Transverse colon (tissue), 4 donors: ENCODE data around the gene EFEMP2. TPM values are rescaled to one million over a fixed set of nuclear protein-coding genes. Genes with fewer than 3 reads are reported as not detected.

Experiments
- DNase-seq: peaks from one replicate; pipeline ENCODE4 v3.0.0-alpha.2; 2019
- H3K27ac ChIP-seq, 4 donors: fragments of 200-600 bp; sonication (generic); 2 replicates each; pipeline ENCODE4 v1.5.1; 2016 to 2018; ENCODE audit warnings: inconsistent platforms in 4 of 4
- H3K27me3 ChIP-seq: fragments of 200-600 bp; sonication (generic); 2 replicates; pipeline ENCODE4 v1.5.1; 2017; ENCODE audit warnings: inconsistent platforms
- H3K36me3 ChIP-seq, 4 donors: fragments of 200-600 bp; sonication (generic); 2 replicates each; pipeline ENCODE4 v1.5.1; 2017 to 2019; ENCODE audit warnings: inconsistent platforms in 4 of 4
- H3K4me1 ChIP-seq, 4 donors: fragments of 200-600 bp; sonication (generic); 2 replicates each; pipeline ENCODE4 v1.5.1; 2017 to 2020; ENCODE audit warnings: inconsistent platforms in 4 of 4
- H3K4me3 ChIP-seq, 4 donors: fragments of 200-600 bp; sonication (generic); 1 replicate in 1 of 4; 2 replicates in 3 of 4; pipeline versions ENCODE4 v1.5.1 to v1.6.1; 2017 to 2019; ENCODE audit warnings: inconsistent platforms in 4 of 4
- H3K9me3 ChIP-seq, 2 donors: fragments of 200-600 bp; sonication (generic); 2 replicates each; pipeline ENCODE4 v1.5.1; 2017 to 2019; ENCODE audit warnings: inconsistent platforms in 2 of 2
- EP300 ChIP-seq: sonication (generic); formaldehyde crosslinking; IDR thresholded peaks from one replicate; pipeline ENCODE4 v1.6.1; 2017; ENCODE audit warnings: antibody characterized with exemption, low read depth
- POLR2A ChIP-seq: fragments of 450-650 bp; IDR thresholded peaks from one replicate; pipeline ENCODE4 v1.6.1; 2016; ENCODE audit warnings: antibody characterized with exemption, mild to moderate bottlenecking, moderate library complexity
- POLR2AphosphoS5 ChIP-seq, 3 donors: sonication (generic); formaldehyde crosslinking; IDR thresholded peaks; one replicate each; pipeline ENCODE4 v1.6.1; 2016; ENCODE audit warnings: antibody characterized with exemption in 3 of 3
- WGBS, 2 donors: methylation state at CpG; one replicate each; pipeline ENCODE4 v1.1.5; 2018; ENCODE audit warnings: low coverage in 1 of 2; 5-methylcytosine and 5-hydroxymethylcytosine counted together
- in situ Hi-C, 4 donors: fragments of 200-750 bp; cut with MboI; loops; one replicate each; pipeline versions ENCODE4 v1.15.0 to v1.15.1; 2017; ENCODE audit warnings: low sequenced_read_pairs in 3 of 4, low pct_ligation_motif_present in 1 of 4, low pct_unique_long_range_greater_than_20kb in 1 of 4
- intact Hi-C: fragments of 100-400 bp; cut with DNase I; formaldehyde crosslinking; loops from one replicate; pipeline ENCODE4 v1.15.1; 2023; ENCODE audit warnings: low total_unique reads
- total RNA-seq, 4 donors: library from RNA; depleted of rRNA; stranded (reverse); fragments of >200 nt; gene quantifications; one replicate each; pipeline ENCODE4 v1.1.0, GENCODE V29; 2016
- TF ChIP-seq, protein P1 (sequence below), 5 experiments: fragments of 200-600 bp in 3 of 5; fragments of 450-650 bp in 2 of 5; sonication (generic) in 3 of 5; IDR thresholded peaks; 1 replicate in 2 of 5; 2 replicates in 3 of 5; pipeline ENCODE4 v1.5.1; 2016 to 2017; ENCODE audit warnings: antibody characterized with exemption in 5 of 5, inconsistent platforms in 3 of 5, mild to moderate bottlenecking in 2 of 5, moderate library complexity in 1 of 5

EFEMP2 gene
- total RNA-seq, 4 donors from 2014 or later: 15.2 to 34.4 (median 25.1) TPM

DNA sequence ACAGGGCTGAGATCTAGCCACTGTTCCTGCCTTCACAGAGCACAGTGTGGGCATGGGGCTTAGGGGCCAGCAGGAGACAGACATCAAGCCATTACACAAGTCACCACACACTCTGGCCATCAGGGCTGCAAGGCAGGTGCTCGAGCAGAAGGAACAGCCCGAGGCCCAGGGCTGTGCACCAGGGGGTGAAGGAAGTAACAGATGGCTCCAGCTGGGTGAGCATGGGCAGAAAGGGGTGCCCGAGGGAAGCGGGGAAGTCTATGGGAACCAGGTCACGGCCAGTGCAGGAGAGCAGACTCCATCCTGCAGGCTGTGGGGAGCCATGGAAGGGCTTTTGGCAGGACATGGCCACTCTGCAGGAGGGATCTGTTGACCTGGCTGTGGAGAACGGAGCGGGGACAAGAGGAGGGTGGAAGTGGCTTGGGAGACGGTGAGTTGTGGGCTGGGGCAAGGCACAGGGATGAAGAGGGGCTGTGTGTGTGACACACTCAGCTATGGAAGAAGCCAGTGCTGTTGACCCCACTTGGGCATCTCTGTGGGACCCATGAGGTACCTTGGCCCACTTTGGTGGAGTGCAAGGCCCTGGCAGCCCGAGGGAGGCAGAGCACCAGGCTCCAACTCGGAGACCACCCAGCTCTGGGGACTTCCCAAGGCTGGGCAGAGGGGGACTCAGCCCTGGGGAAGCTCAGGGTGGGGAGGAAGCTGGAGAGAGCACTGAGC, 42.7 kb upstream of the EFEMP2 start:
- no peaks in the 10 kb centered on the region for H3K36me3 ChIP-seq
- peak overlapping the region; percentile 91 to 98 (median 96) for H3K27ac ChIP-seq
- H3K4me1 ChIP-seq: peaks cover 25 to 47% (median 45%) of the 10 kb centered on the region in 4 donors
- WGBS, 2 donors: 56 to 62% methylated on average over 3 to 10 of the region's 10 CpGs
- in situ Hi-C loops: no loop called here
- H3K9me3 ChIP-seq: no peaks in the 10 kb centered on the region
- TF ChIP-seq EP300: no peak
- TF ChIP-seq, protein P1, sequence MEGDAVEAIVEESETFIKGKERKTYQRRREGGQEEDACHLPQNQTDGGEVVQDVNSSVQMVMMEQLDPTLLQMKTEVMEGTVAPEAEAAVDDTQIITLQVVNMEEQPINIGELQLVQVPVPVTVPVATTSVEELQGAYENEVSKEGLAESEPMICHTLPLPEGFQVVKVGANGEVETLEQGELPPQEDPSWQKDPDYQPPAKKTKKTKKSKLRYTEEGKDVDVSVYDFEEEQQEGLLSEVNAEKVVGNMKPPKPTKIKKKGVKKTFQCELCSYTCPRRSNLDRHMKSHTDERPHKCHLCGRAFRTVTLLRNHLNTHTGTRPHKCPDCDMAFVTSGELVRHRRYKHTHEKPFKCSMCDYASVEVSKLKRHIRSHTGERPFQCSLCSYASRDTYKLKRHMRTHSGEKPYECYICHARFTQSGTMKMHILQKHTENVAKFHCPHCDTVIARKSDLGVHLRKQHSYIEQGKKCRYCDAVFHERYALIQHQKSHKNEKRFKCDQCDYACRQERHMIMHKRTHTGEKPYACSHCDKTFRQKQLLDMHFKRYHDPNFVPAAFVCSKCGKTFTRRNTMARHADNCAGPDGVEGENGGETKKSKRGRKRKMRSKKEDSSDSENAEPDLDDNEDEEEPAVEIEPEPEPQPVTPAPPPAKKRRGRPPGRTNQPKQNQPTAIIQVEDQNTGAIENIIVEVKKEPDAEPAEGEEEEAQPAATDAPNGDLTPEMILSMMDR (IDR thresholded peaks at IDR 0.05): no peak
- TF ChIP-seq POLR2A: no peak
- no peak for TF ChIP-seq POLR2AphosphoS5 (IDR thresholded peaks at IDR 0.05)
- H3K27me3 ChIP-seq: no peaks in the 10 kb centered on the region
- intact Hi-C loops: no loop called here
- no peak for DNase-seq
- no peak overlapping the region for H3K4me3 ChIP-seq

DNA sequence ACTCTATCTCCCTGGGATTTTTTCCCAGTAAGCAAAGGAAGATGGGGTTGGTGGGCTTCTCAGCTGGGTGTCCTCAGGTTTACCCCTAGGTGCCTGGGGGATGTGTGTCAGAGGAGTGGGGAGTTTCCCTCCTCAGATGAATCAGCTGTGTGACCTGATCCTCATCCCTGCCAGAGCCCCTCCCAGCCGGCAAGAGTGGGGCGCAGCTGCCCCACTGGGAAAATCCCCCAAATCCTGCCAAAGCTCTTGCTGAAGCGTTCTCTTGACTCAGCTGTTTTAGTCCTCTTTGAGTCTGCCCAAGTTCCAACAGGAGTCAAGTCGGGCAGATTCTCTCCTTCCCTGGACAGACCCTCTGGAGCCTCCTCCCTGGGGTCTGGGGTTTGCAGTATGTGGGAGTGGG, 40.2 kb upstream of the EFEMP2 start:
- Histone ChIP-seq H3K27ac (no peak overlapping the region), H3K9me3 (no peaks in the 10 kb centered on the region), H3K36me3 (no peaks in the 10 kb centered on the region), H3K27me3 (no peaks in the 10 kb centered on the region), H3K4me1 (peaks cover 22 to 41% (median 37%) of the 10 kb centered on the region in 4 donors), H3K4me3 (no peak overlapping the region)
- no peak for TF ChIP-seq POLR2A
- TF ChIP-seq EP300: no peak
- TF ChIP-seq, protein P1 (IDR thresholded peaks at IDR 0.05): no peak
- no peak for DNase-seq
- in situ Hi-C loops (no loop called here), intact Hi-C loops (no loop called here)
- WGBS, 2 donors: 48% methylated on average over 4 of the region's 4 CpGs; no CpG with 5 or more reads in 1 of the 2 donors

DNA sequence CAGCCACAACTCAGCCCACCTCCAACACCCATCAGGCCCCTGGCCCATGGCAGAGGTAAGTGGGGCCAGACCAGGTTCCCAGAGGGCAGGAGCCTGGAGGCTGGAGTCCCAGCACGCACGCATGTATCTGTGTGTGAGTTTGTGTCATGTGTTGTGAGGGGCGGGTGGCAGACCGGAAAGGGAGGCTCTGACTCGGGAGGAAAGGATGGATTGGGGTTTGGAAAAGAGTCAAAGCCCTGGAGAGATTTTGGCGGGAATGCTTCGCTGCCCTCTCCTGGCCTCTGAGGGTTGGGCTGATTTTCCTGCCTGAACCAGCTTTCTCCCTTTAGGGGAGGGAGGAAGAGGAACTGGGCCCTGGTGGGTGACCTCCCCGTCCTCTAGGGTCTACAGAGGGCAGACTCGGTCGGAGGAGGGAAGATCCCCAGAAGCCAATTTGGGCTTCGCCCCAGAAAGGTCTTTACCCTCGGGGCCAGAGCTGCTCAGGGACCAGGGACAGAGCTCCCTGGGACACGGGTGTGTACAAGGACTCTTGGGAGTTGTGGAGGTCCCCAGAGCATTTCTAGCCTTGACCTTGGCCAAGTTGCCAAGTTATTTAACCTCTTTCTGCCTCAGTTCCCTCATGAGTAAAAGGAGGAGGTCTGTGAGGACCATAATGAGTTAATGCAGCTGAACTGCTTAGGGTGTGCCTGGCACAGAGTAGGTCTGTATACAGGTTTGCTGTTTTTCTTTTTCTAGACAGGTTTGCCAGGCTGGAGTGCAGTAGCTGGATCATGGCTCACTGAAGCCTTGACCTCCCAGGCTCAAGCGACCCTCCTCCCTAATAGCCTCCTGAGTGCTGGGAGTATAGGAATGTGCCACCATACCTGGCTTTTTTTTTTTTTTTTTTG, 39.3 kb upstream of the EFEMP2 start:
- intact Hi-C loops: no loop called here
- in situ Hi-C loops: no loop called here
- H3K27me3 ChIP-seq: no peaks in the 10 kb centered on the region
- no peaks in the 10 kb centered on the region for H3K9me3 ChIP-seq
- H3K27ac ChIP-seq: peak overlapping the region in 1 of 4 donors; percentile 8
- H3K4me3 ChIP-seq: no peak overlapping the region
- 31 to 35% methylated on average over 4 to 14 of the region's 14 CpGs for WGBS, 2 donors
- TF ChIP-seq POLR2AphosphoS5 (IDR thresholded peaks at IDR 0.05) (peak in 2 of 3 donors; percentile 11 to 42), EP300 (no peak), POLR2A (no peak)
- TF ChIP-seq, protein P1 (IDR thresholded peaks at IDR 0.05): peak in 2 of 5 experiments; percentile 14 to 16
- H3K36me3 ChIP-seq: no peaks in the 10 kb centered on the region
- H3K4me1 ChIP-seq: peaks cover 13 to 32% (median 28%) of the 10 kb centered on the region in 4 donors
- DNase-seq: peak; percentile 40

DNA sequence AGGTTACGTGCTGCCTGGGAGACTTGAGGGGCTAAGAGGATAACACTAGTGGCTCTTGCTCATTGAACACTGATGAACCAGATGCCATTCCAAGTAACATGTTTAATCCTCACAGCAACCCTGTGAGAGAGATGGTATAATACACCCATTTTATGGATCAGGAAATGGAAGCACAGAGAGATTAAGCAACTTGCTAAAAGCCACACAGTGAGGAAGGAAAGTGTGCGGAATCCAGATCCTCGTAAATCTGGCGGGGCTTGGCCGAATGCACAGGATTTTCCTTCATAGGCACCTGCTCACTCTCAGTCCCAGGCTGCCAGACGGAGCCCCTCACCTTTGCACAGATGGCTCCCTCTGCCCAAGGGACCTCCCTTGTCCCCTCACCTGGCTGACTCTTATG, 35.3 kb upstream of the EFEMP2 start:
- in situ Hi-C loops: no loop called here
- Histone ChIP-seq H3K9me3 (no peaks in the 10 kb centered on the region), H3K4me1 (peaks cover 0 to 11% (median 9%) of the 10 kb centered on the region in 4 donors), H3K27me3 (no peaks in the 10 kb centered on the region), H3K4me3 (no peak overlapping the region), H3K36me3 (no peaks in the 10 kb centered on the region), H3K27ac (no peak overlapping the region)
- no peak for DNase-seq
- 75% methylated on average over 6 of the region's 6 CpGs; no CpG with 5 or more reads in 1 of the 2 donors for WGBS, 2 donors
- intact Hi-C loops: no loop called here
- TF ChIP-seq POLR2AphosphoS5 (IDR thresholded peaks at IDR 0.05): no peak
- TF ChIP-seq, protein P1 (IDR thresholded peaks at IDR 0.05): no peak
- TF ChIP-seq EP300: no peak
- no peak for TF ChIP-seq POLR2A
